Esophagus (tissue), 2 donors: ENCODE measurements around the gene HIVEP3. TPM values are rescaled to one million over a fixed set of nuclear protein-coding genes. Genes with fewer than 3 reads are reported as not detected.

Experiments
- H3K27ac ChIP-seq, 2 donors: one replicate each; pipeline ENCODE4 v1.5.1; 2013; ENCODE audit warnings: low read depth in 2 of 2, mild to moderate bottlenecking in 2 of 2, inconsistent platforms in 1 of 2, low read length in 1 of 2, moderate library complexity in 1 of 2
- H3K27me3 ChIP-seq, 2 donors: one replicate each; pipeline ENCODE4 v1.6.1; 2013; ENCODE audit warnings: low read length in 2 of 2, control low read depth in 1 of 2, mild to moderate bottlenecking in 1 of 2; ENCODE audit not compliant: insufficient read depth in 2 of 2, control insufficient read depth in 1 of 2
- H3K36me3 ChIP-seq, 2 donors: one replicate each; pipeline ENCODE4 v1.6.1; 2013; ENCODE audit warnings: low read length in 1 of 2; ENCODE audit not compliant: control insufficient read depth in 2 of 2, insufficient read depth in 2 of 2
- H3K4me1 ChIP-seq, 2 donors: one replicate each; pipeline ENCODE4 v1.6.1; 2013; ENCODE audit warnings: low read length in 1 of 2; ENCODE audit not compliant: control insufficient read depth in 2 of 2, insufficient read depth in 2 of 2
- H3K4me3 ChIP-seq, 2 donors: one replicate each; pipeline ENCODE4 v1.5.1; 2013; ENCODE audit warnings: low read length in 2 of 2, mild to moderate bottlenecking in 2 of 2, low read depth in 1 of 2, moderate library complexity in 1 of 2
- H3K9me3 ChIP-seq, 2 donors: one replicate each; pipeline ENCODE4 v1.6.1; 2013; ENCODE audit warnings: mild to moderate bottlenecking in 2 of 2, low read depth in 1 of 2, low read length in 1 of 2, moderate library complexity in 1 of 2; ENCODE audit not compliant: control insufficient read depth in 2 of 2, insufficient read depth in 1 of 2
- WGBS, 2 donors: extraction: QIAGEN DNeasy Blood & Tissue Kit; methylation state at CpG; one replicate each; pipeline ENCODE4 v1.1.7; 2013; 5-methylcytosine and 5-hydroxymethylcytosine counted together
- polyA plus RNA-seq, 2 donors: library from polyadenylated mRNA; stranded (reverse); fragments of 200-250 nt; gene quantifications; one replicate each; pipeline ENCODE4 v1.2.3, GENCODE V29; 2013
- donor health status: healthy with polysubstance abuse.
- donor health status: Bipolar disorder and iron deficiency.

HIVEP3 gene
- polyA plus RNA-seq, 2 donors: 2.7 to 10.0 TPM

GRCh38 chr1:41649396-41650027 lies 269.2 kb downstream of the HIVEP3 start:
- no peak overlapping the region for H3K4me3 ChIP-seq
- no peak overlapping the region for H3K27ac ChIP-seq
- 65 to 73% methylated on average over 9 of the region's 9 CpGs for WGBS, 2 donors
- H3K36me3 ChIP-seq: peaks cover 0 to 2% of the 10 kb centered on the region in 2 donors
- no peaks in the 10 kb centered on the region for H3K9me3 ChIP-seq
- H3K27me3 ChIP-seq: no peaks in the 10 kb centered on the region
- H3K4me1 ChIP-seq: peaks cover 0 to 3% of the 10 kb centered on the region in 2 donors

- Histone ChIP-seq H3K27me3 (no peaks in the 10 kb centered on the region), H3K36me3 (peaks cover 0 to 2% of the 10 kb centered on the region in 2 donors), H3K4me3 (no peak overlapping the region), H3K9me3 (no peaks in the 10 kb centered on the region), H3K27ac (no peak overlapping the region), H3K4me1 (peaks cover 0 to 3% of the 10 kb centered on the region in 2 donors)
- WGBS, 2 donors: 91 to 95% methylated on average over 6 of the region's 6 CpGs
Measured at GRCh38 chr1:41648844-41649243, 269.9 kb downstream of the HIVEP3 start.

GRCh38 chr1:41648230-41648629 lies 270.5 kb downstream of the HIVEP3 start:
- Histone ChIP-seq H3K36me3 (peaks cover 0 to 2% of the 10 kb centered on the region in 2 donors), H3K27me3 (no peaks in the 10 kb centered on the region), H3K4me1 (peaks cover 0 to 3% of the 10 kb centered on the region in 2 donors), H3K4me3 (no peak overlapping the region), H3K27ac (no peak overlapping the region), H3K9me3 (no peaks in the 10 kb centered on the region)
- 94 to 98% methylated on average over 5 of the region's 5 CpGs for WGBS, 2 donors

GRCh38 chr1:41647221-41648135 lies 271.2 kb downstream of the HIVEP3 start:
- Histone ChIP-seq H3K9me3 (no peaks in the 10 kb centered on the region), H3K27ac (no peak overlapping the region), H3K36me3 (peaks cover 0 to 2% of the 10 kb centered on the region in 2 donors), H3K4me1 (peaks cover 0 to 3% of the 10 kb centered on the region in 2 donors), H3K27me3 (no peaks in the 10 kb centered on the region), H3K4me3 (no peak overlapping the region)
- 88 to 91% methylated on average over 4 of the region's 4 CpGs for WGBS, 2 donors

- no peak overlapping the region for H3K4me3 ChIP-seq
- peaks cover 0 to 2% of the 10 kb centered on the region in 2 donors for H3K36me3 ChIP-seq
- H3K27ac ChIP-seq: no peak overlapping the region
- 97 to 100% methylated on average over 4 of the region's 4 CpGs for WGBS, 2 donors
- H3K9me3 ChIP-seq: no peaks in the 10 kb centered on the region
- H3K4me1 ChIP-seq: peaks cover 0 to 3% of the 10 kb centered on the region in 2 donors
- no peaks in the 10 kb centered on the region for H3K27me3 ChIP-seq
Measured at GRCh38 chr1:41646186-41646585, 272.5 kb downstream of the HIVEP3 start.

GRCh38 chr1:41645062-41645461 lies 273.7 kb downstream of the HIVEP3 start:
- Histone ChIP-seq H3K36me3 (peaks cover 0 to 2% of the 10 kb centered on the region in 2 donors), H3K9me3 (no peaks in the 10 kb centered on the region), H3K4me3 (no peak overlapping the region), H3K27me3 (no peaks in the 10 kb centered on the region), H3K27ac (no peak overlapping the region), H3K4me1 (peaks cover 0 to 3% of the 10 kb centered on the region in 2 donors)
- whole genome bisulfite sequencing, 2 donors: 94% methylated on average over 2 of the region's 2 CpGs

- peaks cover 0 to 3% of the 10 kb centered on the region in 2 donors for H3K4me1 ChIP-seq
- no peaks in the 10 kb centered on the region for H3K9me3 ChIP-seq
- no peaks in the 10 kb centered on the region for H3K27me3 ChIP-seq
- 83 to 86% methylated on average over 13 of the region's 13 CpGs for WGBS, 2 donors
- no peak overlapping the region for H3K27ac ChIP-seq
- H3K4me3 ChIP-seq: no peak overlapping the region
- H3K36me3 ChIP-seq: no peaks in the 10 kb centered on the region
Measured at GRCh38 chr1:41642922-41643821, 275.6 kb downstream of the HIVEP3 start.

- Histone ChIP-seq H3K9me3 (no peaks in the 10 kb centered on the region), H3K27me3 (no peaks in the 10 kb centered on the region), H3K27ac (no peak overlapping the region), H3K36me3 (no peaks in the 10 kb centered on the region), H3K4me3 (no peak overlapping the region), H3K4me1 (no peaks in the 10 kb centered on the region)
- 90 to 93% methylated on average over 7 of the region's 7 CpGs for whole genome bisulfite sequencing, 2 donors
Measured at GRCh38 chr1:41641941-41642527, 276.7 kb downstream of the HIVEP3 start.

- no peaks in the 10 kb centered on the region for H3K27me3 ChIP-seq
- WGBS, 2 donors: 83 to 84% methylated on average over 3 of the region's 3 CpGs
- no peak overlapping the region for H3K27ac ChIP-seq
- H3K9me3 ChIP-seq: no peaks in the 10 kb centered on the region
- H3K36me3 ChIP-seq: no peaks in the 10 kb centered on the region
- no peak overlapping the region for H3K4me3 ChIP-seq
- H3K4me1 ChIP-seq: no peaks in the 10 kb centered on the region
Measured at GRCh38 chr1:41641475-41641814, 277.3 kb downstream of the HIVEP3 start.
